ENCODE data around the gene WHRN. TPM values are rescaled to one million over a fixed set of nuclear protein-coding genes. Genes with fewer than 3 reads are reported as not detected.

The WHRN gene
- total RNA-seq, 5 donors from 2014 or later (not counting 1 experiment from before 2014, with no cell fraction given) = 11.4 to 46.0 (median 13.0) TPM

DNA sequence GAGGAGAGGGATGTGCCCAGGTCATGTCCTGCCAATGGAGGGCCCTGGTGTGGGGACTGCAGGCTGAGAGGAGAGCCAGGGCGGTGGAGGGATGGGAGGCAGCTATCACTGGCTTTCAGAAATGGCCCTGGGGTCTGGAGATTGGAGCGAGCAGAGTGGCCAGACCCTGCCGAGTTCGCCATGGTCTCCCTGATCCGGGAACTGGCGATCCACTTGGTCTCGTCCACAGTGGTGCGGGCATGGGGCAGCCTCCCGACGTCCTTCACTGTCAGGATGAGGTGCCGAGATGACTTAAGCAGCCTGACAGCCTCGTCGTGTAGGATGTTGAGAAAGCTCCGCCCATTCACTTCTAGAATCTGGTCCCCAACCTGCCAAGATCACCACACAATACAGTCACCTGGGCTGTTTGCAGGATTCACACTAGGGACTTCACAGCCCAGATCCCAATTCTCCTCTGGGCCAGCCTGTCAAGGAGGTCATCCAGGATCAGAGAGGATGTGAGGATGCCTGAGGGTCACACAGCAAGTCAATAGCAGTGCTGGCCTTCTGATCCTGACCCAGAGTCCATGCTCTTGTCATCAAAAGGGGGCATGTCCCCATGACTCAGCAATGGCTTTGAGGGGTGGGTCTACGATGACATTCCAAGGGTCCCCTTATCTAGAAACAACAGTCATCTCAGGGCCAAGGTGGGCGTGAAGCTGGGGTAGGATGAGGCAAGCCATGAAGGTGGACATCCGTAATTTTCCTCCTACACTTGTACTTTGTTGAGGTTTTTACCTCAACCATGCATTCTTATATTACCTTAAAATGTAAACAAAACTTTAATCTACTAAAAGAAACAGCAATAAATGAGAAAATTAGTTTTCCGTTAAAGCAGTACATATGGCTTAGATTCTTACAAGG is 79.0 kb downstream of the WHRN start:
- no peak overlapping the region for H3K27ac ChIP-seq (ENCODE audit: low read length)
- Mint-ChIP-seq H3K27me3 (no peaks in the 10 kb centered on the region), H3K36me3 (no peaks in the 10 kb centered on the region), H3K9me3 (no peaks in the 10 kb centered on the region), H3K27ac (no peak overlapping the region), H3K4me3 (no peak overlapping the region), H3K4me1 (no peaks in the 10 kb centered on the region)
- WGBS (ENCODE audit: insufficient coverage) = 89% methylated on average over 6 of the region's 18 CpGs
- no peak for DNase-seq
- H3K36me3 ChIP-seq (ENCODE audit: control insufficient read depth in 2 of 2, extremely low read depth in 1 of 2, insufficient read depth in 1 of 2, low read length in 1 of 2) = peaks cover 0 to under 1% of the 10 kb centered on the region in 2 donors
- no peak for ATAC-seq (replicated peaks in 1 of 4)
- peaks cover 0 to 9% of the 10 kb centered on the region in 2 experiments for H3K27me3 ChIP-seq (replicated peaks in 1 of 2; ENCODE audit: control insufficient read depth in 2 of 2, extremely low read depth in 1 of 2, insufficient read depth in 2 of 2, low read length in 1 of 2)
- ChIA-PET CTCF (interaction anchor here in 1 of 2 donors (0.6 kb wide), 1 partner anchor 22 kb away, joined by 6 read pairs; no protein-coding TSS in a partner anchor), POLR2A (no interaction called here)
- H3K9me3 ChIP-seq = no peaks in the 10 kb centered on the region
- no peaks in the 10 kb centered on the region for H3K4me1 ChIP-seq (ENCODE audit: control insufficient read depth in 1 of 2, extremely low read depth in 1 of 2, insufficient read depth in 2 of 2, low read length in 2 of 2)
- no peak overlapping the region for H3K4me3 ChIP-seq (ENCODE audit: control insufficient read depth in 1 of 2, extremely low read depth in 1 of 2, low read length in 1 of 2)

DNA sequence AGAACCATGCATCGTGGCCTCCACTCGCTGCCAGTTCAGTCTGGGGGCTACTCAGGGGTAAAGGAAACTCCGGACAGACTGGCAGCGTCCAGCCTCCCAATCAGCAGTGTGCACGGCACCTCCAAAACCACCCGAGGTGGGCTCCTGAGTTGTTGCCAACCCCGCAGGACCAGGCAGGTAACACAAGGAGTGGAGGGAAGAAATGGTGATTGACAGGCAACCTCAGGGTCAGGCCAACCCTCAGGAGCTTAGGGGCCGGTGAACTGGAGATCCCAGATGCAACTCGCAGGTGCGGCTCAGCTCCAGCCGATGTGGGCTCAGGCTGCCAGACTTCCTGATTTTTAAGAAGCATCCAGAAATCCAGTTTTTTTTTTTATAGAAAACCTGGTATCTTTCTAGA is 80.1 kb downstream of the WHRN start:
- ATAC-seq (replicated peaks in 1 of 4) (no peak), DNase-seq (no peak)
- peaks cover 0 to 3% of the 10 kb centered on the region in 2 donors for H3K36me3 ChIP-seq (ENCODE audit: control insufficient read depth in 2 of 2, extremely low read depth in 1 of 2, insufficient read depth in 1 of 2, low read length in 1 of 2)
- Mint-ChIP-seq H3K27me3 (no peaks in the 10 kb centered on the region), H3K27ac (no peak overlapping the region), H3K4me3 (no peak overlapping the region), H3K4me1 (no peaks in the 10 kb centered on the region), H3K9me3 (no peaks in the 10 kb centered on the region), H3K36me3 (no peaks in the 10 kb centered on the region)
- POLR2A ChIA-PET = no interaction called here
- H3K4me1 ChIP-seq (ENCODE audit: control insufficient read depth in 1 of 2, extremely low read depth in 1 of 2, insufficient read depth in 2 of 2, low read length in 2 of 2) = no peaks in the 10 kb centered on the region
- H3K4me3 ChIP-seq (ENCODE audit: control insufficient read depth in 1 of 2, extremely low read depth in 1 of 2, low read length in 1 of 2) = no peak overlapping the region
- no peaks in the 10 kb centered on the region for H3K9me3 ChIP-seq
- 94% methylated on average over 9 of the region's 11 CpGs for WGBS (ENCODE audit: insufficient coverage)
- no peak overlapping the region for H3K27ac ChIP-seq (ENCODE audit: low read length)
- peaks cover 0 to 9% of the 10 kb centered on the region in 2 experiments for H3K27me3 ChIP-seq (replicated peaks in 1 of 2; ENCODE audit: control insufficient read depth in 2 of 2, extremely low read depth in 1 of 2, insufficient read depth in 2 of 2, low read length in 1 of 2)
- CTCF ChIA-PET = no interaction called here

DNA sequence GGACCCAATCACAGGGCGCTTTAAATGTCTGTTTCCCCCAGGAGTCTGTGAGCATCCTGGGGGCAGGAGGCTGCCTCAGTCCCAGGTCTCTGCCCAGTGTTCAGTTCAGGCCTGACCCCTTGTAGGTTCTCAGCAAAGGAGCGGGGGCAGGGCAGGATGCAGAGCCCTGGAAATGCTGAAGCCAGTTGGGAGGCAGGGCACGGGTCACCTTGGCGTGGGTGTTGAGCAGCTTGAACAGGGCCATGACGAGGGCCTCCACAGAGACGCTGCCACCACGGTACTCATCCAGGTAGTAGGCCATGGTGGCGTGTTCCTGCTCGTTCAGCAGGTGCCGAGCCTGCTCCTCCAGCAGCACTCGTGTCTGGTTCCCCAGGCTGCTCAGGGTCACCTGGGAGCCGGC is 81.1 kb downstream of the WHRN start:
- Mint-ChIP-seq H3K27me3 (no peaks in the 10 kb centered on the region), H3K36me3 (no peaks in the 10 kb centered on the region), H3K27ac (no peak overlapping the region), H3K4me3 (no peak overlapping the region), H3K9me3 (no peaks in the 10 kb centered on the region), H3K4me1 (no peaks in the 10 kb centered on the region)
- H3K4me1 ChIP-seq (ENCODE audit: control insufficient read depth in 1 of 2, extremely low read depth in 1 of 2, insufficient read depth in 2 of 2, low read length in 2 of 2) = no peaks in the 10 kb centered on the region
- H3K9me3 ChIP-seq = no peaks in the 10 kb centered on the region
- no peak overlapping the region for H3K4me3 ChIP-seq (ENCODE audit: control insufficient read depth in 1 of 2, extremely low read depth in 1 of 2, low read length in 1 of 2)
- H3K27me3 ChIP-seq (replicated peaks in 1 of 2; ENCODE audit: control insufficient read depth in 2 of 2, extremely low read depth in 1 of 2, insufficient read depth in 2 of 2, low read length in 1 of 2) = peaks cover 0 to 8% of the 10 kb centered on the region in 2 experiments
- DNase-seq (no peak), ATAC-seq (replicated peaks in 1 of 4) (no peak)
- H3K36me3 ChIP-seq (ENCODE audit: control insufficient read depth in 2 of 2, extremely low read depth in 1 of 2, insufficient read depth in 1 of 2, low read length in 1 of 2) = peaks cover 0 to 3% of the 10 kb centered on the region in 2 donors
- ChIA-PET POLR2A (no interaction called here), CTCF (no interaction called here)
- no peak overlapping the region for H3K27ac ChIP-seq (ENCODE audit: low read length)
- WGBS (ENCODE audit: insufficient coverage) = 88% methylated on average over 12 of the region's 12 CpGs

DNA sequence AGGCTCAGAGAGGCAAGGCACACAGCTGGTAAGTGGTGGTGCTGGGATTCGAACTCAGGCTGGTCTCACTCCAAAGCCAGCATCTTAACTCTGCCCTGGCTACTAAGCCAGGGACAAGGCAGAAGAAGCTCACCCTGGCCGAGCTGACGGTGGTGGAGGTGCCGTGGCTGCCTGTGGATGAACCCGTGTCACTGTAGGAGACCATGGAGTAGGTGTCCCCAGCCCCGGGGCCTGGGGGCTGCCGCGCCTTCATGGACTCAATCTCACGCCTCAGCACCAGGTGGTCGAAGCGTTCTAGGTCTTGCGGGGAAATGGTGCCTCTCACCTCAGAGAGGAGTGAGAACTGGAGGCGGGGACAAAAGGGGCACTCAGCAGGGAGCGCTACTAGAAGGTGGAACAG is 82.1 kb downstream of the WHRN start:
- Histone ChIP-seq H3K27me3 (replicated peaks in 1 of 2; ENCODE audit: control insufficient read depth in 2 of 2, extremely low read depth in 1 of 2, insufficient read depth in 2 of 2, low read length in 1 of 2) (peaks cover 0 to 8% of the 10 kb centered on the region in 2 experiments), H3K36me3 (ENCODE audit: control insufficient read depth in 2 of 2, extremely low read depth in 1 of 2, insufficient read depth in 1 of 2, low read length in 1 of 2) (peaks cover 0 to 3% of the 10 kb centered on the region in 2 donors), H3K4me1 (ENCODE audit: control insufficient read depth in 1 of 2, extremely low read depth in 1 of 2, insufficient read depth in 2 of 2, low read length in 2 of 2) (peaks cover 0 to 4% of the 10 kb centered on the region in 2 experiments), H3K9me3 (no peaks in the 10 kb centered on the region), H3K4me3 (ENCODE audit: control insufficient read depth in 1 of 2, extremely low read depth in 1 of 2, low read length in 1 of 2) (no peak overlapping the region), H3K27ac (ENCODE audit: low read length) (no peak overlapping the region)
- ATAC-seq (replicated peaks in 1 of 4) = no peak
- peaks cover 2 to 8% (median 6%) of the 10 kb centered on the region in 3 donors for H3K4me1 Mint-ChIP-seq
- ChIA-PET CTCF (no interaction called here), POLR2A (no interaction called here)
- no peak overlapping the region for H3K4me3 Mint-ChIP-seq
- WGBS (ENCODE audit: insufficient coverage) = 86% methylated on average over 12 of the region's 14 CpGs
- no peaks in the 10 kb centered on the region for H3K9me3 Mint-ChIP-seq
- no peaks in the 10 kb centered on the region for H3K36me3 Mint-ChIP-seq
- no peaks in the 10 kb centered on the region for H3K27me3 Mint-ChIP-seq
- H3K27ac Mint-ChIP-seq = no peak overlapping the region
- DNase-seq = no peak

DNA sequence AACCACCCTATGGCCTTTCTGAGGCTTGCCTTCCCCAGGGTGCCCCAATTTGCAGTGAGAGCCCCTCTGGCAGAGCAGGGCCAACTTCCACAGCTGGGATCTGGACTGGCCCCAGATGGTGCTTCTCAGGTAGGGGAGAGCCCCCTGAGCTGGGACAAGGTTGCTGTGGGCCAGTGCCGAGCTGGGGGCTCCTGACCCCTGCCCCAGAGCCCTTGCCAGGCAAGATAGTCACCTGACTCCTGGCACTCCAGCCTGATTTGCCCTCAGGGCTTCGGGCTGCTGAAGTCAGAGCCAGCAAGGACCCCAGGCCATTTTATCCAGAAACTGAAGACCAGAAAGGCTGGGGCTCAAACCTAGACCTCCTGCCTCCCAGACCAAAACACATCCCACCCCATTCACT is 84.1 kb downstream of the WHRN start:
- Mint-ChIP-seq H3K4me3 (no peak overlapping the region), H3K4me1 (peaks cover 10 to 18% (median 15%) of the 10 kb centered on the region in 3 donors), H3K36me3 (no peaks in the 10 kb centered on the region), H3K27me3 (no peaks in the 10 kb centered on the region), H3K27ac (no peak overlapping the region), H3K9me3 (no peaks in the 10 kb centered on the region)
- WGBS (ENCODE audit: insufficient coverage) = 79% methylated on average over 2 of the region's 2 CpGs
- H3K27me3 ChIP-seq (replicated peaks in 1 of 2; ENCODE audit: control insufficient read depth in 2 of 2, extremely low read depth in 1 of 2, insufficient read depth in 2 of 2, low read length in 1 of 2) = peaks cover 0 to 8% of the 10 kb centered on the region in 2 experiments
- H3K9me3 ChIP-seq = no peaks in the 10 kb centered on the region
- peaks cover 0 to 10% of the 10 kb centered on the region in 2 experiments for H3K4me1 ChIP-seq (ENCODE audit: control insufficient read depth in 1 of 2, extremely low read depth in 1 of 2, insufficient read depth in 2 of 2, low read length in 2 of 2)
- ChIA-PET CTCF (interaction anchor here in 1 of 2 donors (1.1 kb wide), 1 partner anchor 15 kb away, joined by 3 read pairs; no protein-coding TSS in a partner anchor), POLR2A (no interaction called here)
- H3K27ac ChIP-seq (ENCODE audit: low read length) = no peak overlapping the region
- ATAC-seq (replicated peaks in 1 of 4) = no peak
- H3K4me3 ChIP-seq (ENCODE audit: control insufficient read depth in 1 of 2, extremely low read depth in 1 of 2, low read length in 1 of 2) = no peak overlapping the region
- peaks cover 0 to 3% of the 10 kb centered on the region in 2 donors for H3K36me3 ChIP-seq (ENCODE audit: control insufficient read depth in 2 of 2, extremely low read depth in 1 of 2, insufficient read depth in 1 of 2, low read length in 1 of 2)
- no peak for DNase-seq

DNA sequence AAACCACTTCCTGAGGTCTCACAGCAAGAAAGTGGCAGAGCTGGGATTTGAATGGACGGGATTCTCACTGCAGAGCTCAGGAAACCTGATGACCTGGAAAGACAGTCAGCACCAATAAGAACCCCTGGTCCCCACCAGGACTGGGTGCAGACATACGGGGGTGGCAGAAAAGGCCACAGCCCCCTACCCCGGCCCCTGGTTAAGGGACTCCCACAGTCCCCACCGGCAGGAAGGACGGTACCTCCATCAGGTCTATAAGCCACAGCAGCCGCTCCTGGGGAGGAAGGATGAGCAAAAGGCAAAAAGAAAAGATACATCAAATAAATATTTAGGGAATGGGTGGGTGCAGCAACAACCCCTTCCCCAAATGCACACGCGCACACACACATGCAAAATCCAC is 85.5 kb downstream of the WHRN start:
- POLR2A ChIA-PET = no interaction called here

More for the DNA sequence above, 85.5 kb downstream of the WHRN start:
- H3K4me1 ChIP-seq (ENCODE audit: control insufficient read depth in 1 of 2, extremely low read depth in 1 of 2, insufficient read depth in 2 of 2, low read length in 2 of 2) = peaks cover 0 to 10% of the 10 kb centered on the region in 2 experiments
- ATAC-seq (replicated peaks in 1 of 4) = no peak
- 100% methylated on average over 1 of the region's 8 CpGs for WGBS (ENCODE audit: insufficient coverage)
- no peak overlapping the region for H3K27ac ChIP-seq (ENCODE audit: low read length)
- CTCF ChIA-PET = no interaction called here
- Mint-ChIP-seq H3K36me3 (no peaks in the 10 kb centered on the region), H3K27ac (no peak overlapping the region), H3K9me3 (no peaks in the 10 kb centered on the region), H3K27me3 (no peaks in the 10 kb centered on the region), H3K4me3 (no peak overlapping the region), H3K4me1 (peaks cover 10 to 18% (median 15%) of the 10 kb centered on the region in 3 donors)
- H3K9me3 ChIP-seq = no peaks in the 10 kb centered on the region
- peaks cover 0 to 8% of the 10 kb centered on the region in 2 experiments for H3K27me3 ChIP-seq (replicated peaks in 1 of 2; ENCODE audit: control insufficient read depth in 2 of 2, extremely low read depth in 1 of 2, insufficient read depth in 2 of 2, low read length in 1 of 2)
- H3K36me3 ChIP-seq (ENCODE audit: control insufficient read depth in 2 of 2, extremely low read depth in 1 of 2, insufficient read depth in 1 of 2, low read length in 1 of 2) = peaks cover 0 to 3% of the 10 kb centered on the region in 2 donors
- DNase-seq = no peak
- no peak overlapping the region for H3K4me3 ChIP-seq (ENCODE audit: control insufficient read depth in 1 of 2, extremely low read depth in 1 of 2, low read length in 1 of 2)

Data from T-cell (primary cell).